AG04450 (cell line): ENCODE measurements around the gene FAM53B. TPM values are rescaled to one million over a fixed set of nuclear protein-coding genes. Genes with fewer than 3 reads are reported as not detected.

Source experiments
- CTCF ChIA-PET: fragments of 300-600, 350-600 bp; formaldehyde crosslinking; extraction: SDS; loops from one replicate; lab custom pipeline; 2022; ENCODE audit warnings: antibody characterized with exemption, inconsistent platforms; lab: Charles Lee
- POLR2A ChIA-PET: fragments of 350-600 bp; formaldehyde crosslinking; extraction: SDS; loops from one replicate; lab custom pipeline; 2021; ENCODE audit warnings: antibody characterized with exemption, inconsistent platforms; lab: Yijun Ruan, JAX
- DNase-seq: peaks from one replicate; pipeline ENCODE4 v3.0.0-alpha.2; 2011; ENCODE audit warnings: low read depth, low spot score
- H3K27ac ChIP-seq: one replicate; pipeline ENCODE4 v1.5.1; 2012; ENCODE audit warnings: low read depth, low read length, control low read depth
- H3K27me3 ChIP-seq: one replicate; pipeline ENCODE4 v1.6.0; 2012; ENCODE audit warnings: low read length; ENCODE audit not compliant: control insufficient read depth, insufficient read depth
- H3K4me3 ChIP-seq: 2 replicates; pipeline ENCODE4 v1.5.1; 2011; ENCODE audit warnings: mild to moderate bottlenecking, low read depth, low read length, control low read depth
- H3K9me3 ChIP-seq: 2 replicates; pipeline ENCODE4 v1.5.1; 2012; ENCODE audit warnings: low read length; ENCODE audit not compliant: control insufficient read depth, insufficient read depth
- polyA plus RNA-seq: library from polyadenylated mRNA; depleted of rRNA; stranded (reverse); fragments of >200 nt; gene quantifications from 2 replicates; pipeline ENCODE4 v1.2.3, GENCODE V29; 2011
- TF ChIP-seq, protein P1 (sequence below): IDR thresholded peaks from 2 replicates; pipeline ENCODE4 v1.5.1; 2011; ENCODE audit warnings: low read depth, low read length, control low read depth, inconsistent platforms

Gene FAM53B
- polyA plus RNA-seq, 1 experiment: 4.1 TPM

DNA sequence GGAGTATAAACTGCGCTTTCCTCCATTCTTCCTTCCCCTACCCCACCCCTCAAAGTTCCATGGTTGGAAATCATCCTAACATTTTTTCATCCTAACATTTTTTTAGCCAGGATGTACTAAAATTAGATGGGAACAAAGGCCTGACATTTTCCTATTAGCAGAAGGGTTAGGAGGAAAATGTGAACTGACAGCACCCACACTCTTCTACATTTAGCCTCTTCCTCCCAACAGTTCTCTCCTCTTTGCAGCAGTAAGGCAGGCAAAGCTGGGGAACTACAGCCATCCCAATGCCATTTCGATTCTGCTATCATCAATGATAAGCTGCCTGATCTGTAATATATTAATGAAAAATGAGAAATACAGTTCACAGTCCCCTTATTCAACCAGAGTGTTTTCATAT, 11.4 kb upstream of the FAM53B start:
- DNase-seq: no peak
- no peak overlapping the region for H3K27ac ChIP-seq
- ChIA-PET CTCF (interaction anchor here (0.5 to 3.3 kb wide), 4 partner anchors 10 to 294 kb away, joined by 3 to 23 read pairs (median 6); partner anchors contain the start of gene LHPP), POLR2A (no interaction called here)
- no peaks in the 10 kb centered on the region for H3K9me3 ChIP-seq
- no peaks in the 10 kb centered on the region for H3K27me3 ChIP-seq
- no peak overlapping the region for H3K4me3 ChIP-seq
- TF ChIP-seq, protein P1, sequence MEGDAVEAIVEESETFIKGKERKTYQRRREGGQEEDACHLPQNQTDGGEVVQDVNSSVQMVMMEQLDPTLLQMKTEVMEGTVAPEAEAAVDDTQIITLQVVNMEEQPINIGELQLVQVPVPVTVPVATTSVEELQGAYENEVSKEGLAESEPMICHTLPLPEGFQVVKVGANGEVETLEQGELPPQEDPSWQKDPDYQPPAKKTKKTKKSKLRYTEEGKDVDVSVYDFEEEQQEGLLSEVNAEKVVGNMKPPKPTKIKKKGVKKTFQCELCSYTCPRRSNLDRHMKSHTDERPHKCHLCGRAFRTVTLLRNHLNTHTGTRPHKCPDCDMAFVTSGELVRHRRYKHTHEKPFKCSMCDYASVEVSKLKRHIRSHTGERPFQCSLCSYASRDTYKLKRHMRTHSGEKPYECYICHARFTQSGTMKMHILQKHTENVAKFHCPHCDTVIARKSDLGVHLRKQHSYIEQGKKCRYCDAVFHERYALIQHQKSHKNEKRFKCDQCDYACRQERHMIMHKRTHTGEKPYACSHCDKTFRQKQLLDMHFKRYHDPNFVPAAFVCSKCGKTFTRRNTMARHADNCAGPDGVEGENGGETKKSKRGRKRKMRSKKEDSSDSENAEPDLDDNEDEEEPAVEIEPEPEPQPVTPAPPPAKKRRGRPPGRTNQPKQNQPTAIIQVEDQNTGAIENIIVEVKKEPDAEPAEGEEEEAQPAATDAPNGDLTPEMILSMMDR: no peak

DNA sequence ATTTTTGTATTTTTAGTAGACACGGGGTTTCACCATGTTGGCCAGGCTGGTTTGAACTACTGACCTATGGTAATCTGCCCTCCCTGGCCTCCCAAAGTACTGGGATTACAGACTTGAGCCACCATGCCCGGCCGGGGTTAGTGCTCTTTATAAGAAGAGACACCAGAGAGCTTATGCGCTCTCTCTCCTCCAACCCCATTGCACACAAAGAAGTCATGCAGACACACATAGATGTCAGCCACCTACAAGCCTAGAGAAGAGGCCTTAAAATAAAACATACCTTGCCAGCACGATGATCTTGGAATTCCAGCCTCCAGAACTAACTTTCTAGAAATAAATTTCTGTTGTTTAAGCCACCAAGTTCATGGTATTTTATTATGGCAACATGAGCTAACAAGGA, 10.0 kb upstream of the FAM53B start:
- Histone ChIP-seq H3K4me3 (no peak overlapping the region), H3K27ac (no peak overlapping the region), H3K27me3 (no peaks in the 10 kb centered on the region), H3K9me3 (no peaks in the 10 kb centered on the region)
- ChIA-PET CTCF (interaction anchor here (1.0 to 2.5 kb wide), 2 partner anchors 9 to 13 kb away, joined by 3 to 10 read pairs; no protein-coding TSS in a partner anchor), POLR2A (no interaction called here)
- DNase-seq: no peak
- TF ChIP-seq, protein P1: no peak

DNA sequence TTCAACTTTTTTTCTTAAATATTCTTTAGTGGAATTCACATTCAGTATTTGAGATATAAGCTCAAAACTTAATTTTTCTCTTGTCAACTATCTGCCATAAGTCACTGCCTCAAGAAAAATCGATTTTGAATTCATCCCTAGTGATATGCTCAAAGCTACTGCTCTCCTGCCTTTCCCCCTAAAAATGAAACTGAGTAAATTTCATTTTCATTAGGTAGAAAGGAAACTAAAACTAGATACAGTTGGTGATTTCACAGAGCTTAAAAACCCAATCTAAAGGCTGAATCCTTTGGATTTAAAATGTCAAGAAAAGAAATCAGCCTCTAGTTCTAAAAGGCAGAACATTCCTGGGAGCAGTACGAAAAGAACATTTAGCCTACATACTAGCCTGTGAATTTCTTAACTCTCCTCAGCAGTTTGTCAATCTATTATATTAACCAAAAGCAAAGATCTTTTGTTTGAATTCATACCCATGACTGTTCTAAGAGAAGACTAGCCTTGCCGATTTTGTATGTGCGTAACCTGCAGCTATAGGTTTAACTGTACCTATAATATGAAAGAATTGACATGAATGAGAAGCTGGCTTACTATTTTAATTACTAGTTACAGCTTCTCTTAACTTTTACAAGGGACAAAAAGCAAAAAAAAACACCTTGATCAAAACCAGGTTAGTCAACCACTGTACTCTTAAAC, 4.9 kb upstream of the FAM53B start:
- no peak overlapping the region for H3K4me3 ChIP-seq
- H3K9me3 ChIP-seq: no peaks in the 10 kb centered on the region
- CTCF ChIA-PET: interaction anchor here (1.2 to 4.8 kb wide), 3 partner anchors 8 to 218 kb away, joined by 3 to 39 read pairs (median 9); no protein-coding TSS in a partner anchor
- POLR2A ChIA-PET: no interaction called here
- DNase-seq: no peak
- no peak overlapping the region for H3K27ac ChIP-seq
- TF ChIP-seq, protein P1: no peak
- H3K27me3 ChIP-seq: no peaks in the 10 kb centered on the region

DNA sequence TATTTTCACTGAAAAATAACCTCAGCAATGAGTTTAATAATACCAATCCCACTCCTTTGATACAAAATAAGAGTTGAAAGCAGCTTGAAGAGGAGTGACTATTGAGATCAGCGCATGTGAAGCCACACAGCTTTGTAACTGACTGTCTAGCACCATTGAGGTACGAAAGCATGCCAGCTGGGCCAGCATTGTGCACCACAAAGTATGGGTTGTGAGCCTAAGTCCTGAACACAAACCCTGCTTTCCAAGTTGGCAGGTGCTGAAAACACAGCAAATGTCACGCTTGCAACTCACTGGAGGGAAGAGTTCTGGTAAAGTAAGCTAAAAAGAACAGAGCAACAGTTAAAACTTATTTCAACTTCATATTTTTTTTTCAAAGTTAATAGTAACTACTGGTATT, 4.0 kb upstream of the FAM53B start:
- TF ChIP-seq, protein P1: no peak
- no peak for DNase-seq
- no peak overlapping the region for H3K4me3 ChIP-seq
- H3K9me3 ChIP-seq: no peaks in the 10 kb centered on the region
- no peak overlapping the region for H3K27ac ChIP-seq
- CTCF ChIA-PET: interaction anchor here (1.2 to 4.8 kb wide), 3 partner anchors 210 to 217 kb away, joined by 3 to 46 read pairs (median 39); no protein-coding TSS in a partner anchor
- POLR2A ChIA-PET: no interaction called here
- H3K27me3 ChIP-seq: no peaks in the 10 kb centered on the region

DNA sequence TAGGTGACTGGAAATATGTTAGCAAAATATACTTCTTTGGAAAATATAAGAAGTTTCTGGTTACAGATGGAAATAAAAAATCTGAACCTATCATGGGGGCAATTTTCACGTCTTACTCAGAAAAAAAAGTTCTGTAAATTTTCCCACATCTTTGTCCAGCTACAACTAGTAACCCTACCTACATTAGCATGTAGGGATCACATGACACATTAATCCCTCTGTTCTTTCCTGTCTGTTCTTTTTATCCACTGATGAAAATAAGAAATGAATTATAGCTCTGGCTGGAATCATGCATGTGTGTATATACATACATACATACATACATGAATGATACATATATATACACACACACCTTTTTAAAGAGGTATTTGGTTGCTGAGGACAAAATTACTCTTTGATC, 3.6 kb upstream of the FAM53B start:
- H3K4me3 ChIP-seq: no peak overlapping the region
- H3K27me3 ChIP-seq: no peaks in the 10 kb centered on the region
- TF ChIP-seq, protein P1: no peak
- H3K9me3 ChIP-seq: no peaks in the 10 kb centered on the region
- POLR2A ChIA-PET: no interaction called here
- DNase-seq: no peak
- H3K27ac ChIP-seq: no peak overlapping the region
- CTCF ChIA-PET: interaction anchor here (1.2 to 4.8 kb wide), 3 partner anchors 209 to 217 kb away, joined by 3 to 46 read pairs (median 39); no protein-coding TSS in a partner anchor
